GOT3 (cell line): ENCODE data around the gene TMEM33.
"Not testable (repeated sequence)": the region's sequence is repeated elsewhere in the genome, so short reads cannot be mapped to it uniquely, and the experiment has no call there.

Experiments used
- DNase-seq: peaks from one replicate; lab custom pipeline; 2025; ENCODE audit warnings: mixed read lengths; lab: John Stamatoyannopoulos, UW

The TMEM33 gene

GRCh38 chr4:41934901-41935651 is at the start of gene TMEM33:
TMEM33 (plus strand) TSS chr4:41935429; CDS start chr4:41935485, 56 bp downstream.
- DNase-seq = peak; percentile 64

- DNase-seq = no peak
Observed at GRCh38 chr4:41885456-41885855, 49.8 kb upstream of the TMEM33 start.

- DNase-seq = no peak
Observed at GRCh38 chr4:41887277-41887676, 48.0 kb upstream of the TMEM33 start.

GRCh38 chr4:41887821-41888686 is 47.2 kb upstream of the TMEM33 start:
- no peak for DNase-seq

GRCh38 chr4:41888687-41889074 is 46.5 kb upstream of the TMEM33 start:
- DNase-seq = no peak

GRCh38 chr4:41889317-41889716 is 45.9 kb upstream of the TMEM33 start:
- no peak for DNase-seq

GRCh38 chr4:41890085-41890484 is 45.1 kb upstream of the TMEM33 start:
- no peak for DNase-seq

- no peak for DNase-seq
Observed at GRCh38 chr4:41896648-41897047, 38.6 kb upstream of the TMEM33 start.

GRCh38 chr4:41897698-41898097 is 37.5 kb upstream of the TMEM33 start:
- DNase-seq = no peak

GRCh38 chr4:41909136-41909535 is 26.1 kb upstream of the TMEM33 start:
- DNase-seq = not testable (repeated sequence)

GRCh38 chr4:41912546-41912945 is 22.7 kb upstream of the TMEM33 start:
- no peak for DNase-seq

GRCh38 chr4:41913509-41913908 is 21.7 kb upstream of the TMEM33 start:
- DNase-seq = no peak

GRCh38 chr4:41918278-41918677 is 17.0 kb upstream of the TMEM33 start:
- DNase-seq = no peak

GRCh38 chr4:41920416-41920815 is 14.8 kb upstream of the TMEM33 start:
- not testable (repeated sequence) for DNase-seq

GRCh38 chr4:41921476-41921875 is 13.8 kb upstream of the TMEM33 start:
- DNase-seq = no peak

GRCh38 chr4:41927796-41928499 is 7.3 kb upstream of the TMEM33 start:
- no peak for DNase-seq

GRCh38 chr4:41930139-41930831 is 4.9 kb upstream of the TMEM33 start:
- DNase-seq = no peak

- no peak for DNase-seq
Observed at GRCh38 chr4:41932988-41933387, 2.2 kb upstream of the TMEM33 start.

GRCh38 chr4:41933997-41934503 is 1.2 kb upstream of the TMEM33 start:
- no peak for DNase-seq

- DNase-seq = no peak
Observed at GRCh38 chr4:41934514-41934900, 722 bp upstream of the TMEM33 start.

- no peak for DNase-seq
Observed at GRCh38 chr4:41935652-41936021, 408 bp downstream of the TMEM33 start.
